ENCODE measurements around the gene DPF1.

DPF1 gene

GRCh38 chr19:38201731-38202130, 22.3 kb downstream of the DPF1 start:
- no peak for DNase-seq (ENCODE audit: low read depth, low spot score)

- no peak for DNase-seq (ENCODE audit: low read depth, low spot score)
Observed at GRCh38 chr19:38199340-38199739, 24.7 kb downstream of the DPF1 start.

- DNase-seq (ENCODE audit: low read depth, low spot score): no peak
Observed at GRCh38 chr19:38197937-38198704, 25.9 kb downstream of the DPF1 start.

GRCh38 chr19:38196948-38197656, 26.9 kb downstream of the DPF1 start:
- no peak for DNase-seq (ENCODE audit: low read depth, low spot score)

- no peak for DNase-seq (ENCODE audit: low read depth, low spot score)
Observed at GRCh38 chr19:38196245-38196837, 27.7 kb downstream of the DPF1 start.

- DNase-seq (ENCODE audit: low read depth, low spot score): no peak
Observed at GRCh38 chr19:38195237-38195636, 28.8 kb downstream of the DPF1 start.

- DNase-seq (ENCODE audit: low read depth, low spot score): no peak
Observed at GRCh38 chr19:38194061-38194701, 29.8 kb downstream of the DPF1 start.

GRCh38 chr19:38193445-38193844, 30.6 kb downstream of the DPF1 start:
- no peak for DNase-seq (ENCODE audit: low read depth, low spot score)

- no peak for DNase-seq (ENCODE audit: low read depth, low spot score)
Observed at GRCh38 chr19:38191747-38192146, 32.3 kb downstream of the DPF1 start.

- DNase-seq (ENCODE audit: low read depth, low spot score): no peak
Observed at GRCh38 chr19:38190793-38191192, 33.2 kb downstream of the DPF1 start.

GRCh38 chr19:38190061-38190460, 34.0 kb downstream of the DPF1 start:
- no peak for DNase-seq (ENCODE audit: low read depth, low spot score)

GRCh38 chr19:38185562-38185961, 38.5 kb downstream of the DPF1 start:
- DNase-seq (ENCODE audit: low read depth, low spot score): no peak

GRCh38 chr19:38184815-38185214, 39.2 kb downstream of the DPF1 start:
- DNase-seq (ENCODE audit: low read depth, low spot score): no peak

GRCh38 chr19:38183251-38183897, 40.6 kb downstream of the DPF1 start:
- DNase-seq (ENCODE audit: low read depth, low spot score): no peak

GRCh38 chr19:38182536-38183210, 41.3 kb downstream of the DPF1 start:
- no peak for DNase-seq (ENCODE audit: low read depth, low spot score)

- no peak for DNase-seq (ENCODE audit: low read depth, low spot score)
Observed at GRCh38 chr19:38180071-38180470, 44.0 kb downstream of the DPF1 start.

GRCh38 chr19:38175422-38175821, 48.6 kb downstream of the DPF1 start:
- no peak for DNase-seq (ENCODE audit: low read depth, low spot score)

- DNase-seq (ENCODE audit: low read depth, low spot score): no peak
Observed at GRCh38 chr19:38173291-38174041, 50.6 kb downstream of the DPF1 start.

GRCh38 chr19:38172001-38172400, 52.0 kb downstream of the DPF1 start:
- no peak for DNase-seq (ENCODE audit: low read depth, low spot score)

GRCh38 chr19:38170334-38170733, 53.7 kb downstream of the DPF1 start:
- no peak for DNase-seq (ENCODE audit: low read depth, low spot score)

All from brain pericyte (primary cell).